Parathyroid adenoma (tissue), 2 donors: ENCODE results near the gene PITPNM1.

Experiments used
- H2AFZ ChIP-seq: fragments of 300-600 bp; sonication (generic); one replicate; pipeline ENCODE4 v1.7.0; 2017; ENCODE audit warnings: antibody characterized with exemption, mild to moderate bottlenecking
- H3K27ac ChIP-seq: fragments of 300-600 bp; sonication (generic); one replicate; pipeline ENCODE4 v1.7.0; 2017
- H3K27me3 ChIP-seq: fragments of 300-600 bp; sonication (generic); one replicate; pipeline ENCODE4 v1.7.0; 2017; ENCODE audit warnings: low read length; ENCODE audit not compliant: control insufficient read depth, insufficient read depth
- H3K36me3 ChIP-seq: fragments of 300-600 bp; sonication (generic); one replicate; pipeline ENCODE4 v1.7.0; 2017; ENCODE audit warnings: low read length; ENCODE audit not compliant: control insufficient read depth, insufficient read depth
- H3K4me1 ChIP-seq: fragments of 300-600 bp; sonication (generic); one replicate; pipeline ENCODE4 v1.7.0; 2017; ENCODE audit warnings: control low read depth
- H3K4me2 ChIP-seq: fragments of 300-600 bp; sonication (generic); one replicate; pipeline ENCODE4 v1.7.0; 2017; ENCODE audit warnings: low read length
- H3K4me3 ChIP-seq: fragments of 300-600 bp; sonication (generic); one replicate; pipeline ENCODE4 v1.7.0; 2017; ENCODE audit warnings: low read depth, low read length
- H3K79me2 ChIP-seq: fragments of 300-600 bp; sonication (generic); one replicate; pipeline ENCODE4 v1.7.0; 2017; ENCODE audit warnings: control low read depth
- H3K9ac ChIP-seq: fragments of 300-600 bp; sonication (generic); one replicate; pipeline ENCODE4 v1.7.0; 2017; ENCODE audit warnings: mild to moderate bottlenecking
- H3K9me3 ChIP-seq: fragments of 300-600 bp; sonication (generic); one replicate; pipeline ENCODE4 v1.7.0; 2017; ENCODE audit warnings: low read length; ENCODE audit not compliant: control insufficient read depth
- TF ChIP-seq, protein P1 (sequence below): fragments of 300-600 bp; sonication (generic); IDR thresholded peaks from one replicate; pipeline ENCODE4 v1.7.0; 2017; ENCODE audit warnings: antibody characterized with exemption, mild to moderate bottlenecking
- donor health status: primary hyperparathyroidism.

Gene PITPNM1

DNA sequence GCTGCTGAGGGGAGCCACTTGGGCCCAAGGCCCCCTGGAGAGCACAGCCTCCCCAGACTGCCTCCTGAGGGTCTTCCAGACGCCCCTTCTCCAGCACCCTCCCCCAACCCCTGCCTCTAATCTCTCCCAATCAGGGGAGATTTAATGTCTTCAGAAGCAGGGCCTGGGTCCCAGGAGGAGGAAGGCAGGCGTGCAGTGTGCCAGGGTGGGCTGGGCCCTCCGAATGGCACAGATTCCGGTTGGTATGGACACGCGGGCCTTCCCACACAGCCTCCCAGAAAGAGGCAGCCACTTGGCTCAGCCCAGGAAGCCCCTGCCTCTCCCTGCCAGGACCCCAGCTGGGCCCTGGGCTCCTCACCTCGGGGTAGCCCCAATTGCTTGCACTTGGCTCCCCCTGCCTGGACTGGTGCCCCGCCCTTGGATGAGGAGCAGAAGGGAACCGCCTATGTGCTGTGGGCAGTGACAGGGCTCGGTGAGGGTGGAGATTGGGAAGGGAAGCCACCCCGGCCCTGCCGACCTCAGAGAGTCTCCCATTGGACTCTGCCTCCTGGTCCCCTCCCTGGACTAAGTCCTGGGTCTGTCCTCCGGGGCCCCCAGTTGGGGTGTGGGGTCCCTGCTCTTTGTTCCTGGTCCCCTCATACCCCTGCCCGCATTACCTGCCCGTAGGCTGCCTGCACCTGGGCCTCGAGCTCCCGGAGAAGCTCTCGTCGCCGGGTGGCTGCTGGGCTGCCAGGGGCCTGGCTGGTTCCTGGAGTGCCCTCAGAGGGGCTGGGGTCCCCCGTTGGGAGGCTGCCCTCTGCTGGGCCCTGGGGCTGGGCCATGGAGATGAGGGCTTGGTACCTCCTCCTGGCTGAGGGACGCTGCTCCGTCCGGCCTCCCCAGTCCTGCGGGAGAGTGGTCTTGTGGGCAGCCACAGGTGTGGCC, 18.7 kb upstream of the PITPNM1 start:
- no peaks in the 10 kb centered on the region for H3K9me3 ChIP-seq
- H3K27ac ChIP-seq = no peak overlapping the region
- no peak overlapping the region for H2AFZ ChIP-seq
- no peak overlapping the region for H3K9ac ChIP-seq
- H3K4me1 ChIP-seq = no peaks in the 10 kb centered on the region
- no peaks in the 10 kb centered on the region for H3K27me3 ChIP-seq
- no peaks in the 10 kb centered on the region for H3K36me3 ChIP-seq
- no peak overlapping the region for H3K4me3 ChIP-seq
- H3K4me2 ChIP-seq = no peak overlapping the region
- no peaks in the 10 kb centered on the region for H3K79me2 ChIP-seq
- TF ChIP-seq, protein P1, sequence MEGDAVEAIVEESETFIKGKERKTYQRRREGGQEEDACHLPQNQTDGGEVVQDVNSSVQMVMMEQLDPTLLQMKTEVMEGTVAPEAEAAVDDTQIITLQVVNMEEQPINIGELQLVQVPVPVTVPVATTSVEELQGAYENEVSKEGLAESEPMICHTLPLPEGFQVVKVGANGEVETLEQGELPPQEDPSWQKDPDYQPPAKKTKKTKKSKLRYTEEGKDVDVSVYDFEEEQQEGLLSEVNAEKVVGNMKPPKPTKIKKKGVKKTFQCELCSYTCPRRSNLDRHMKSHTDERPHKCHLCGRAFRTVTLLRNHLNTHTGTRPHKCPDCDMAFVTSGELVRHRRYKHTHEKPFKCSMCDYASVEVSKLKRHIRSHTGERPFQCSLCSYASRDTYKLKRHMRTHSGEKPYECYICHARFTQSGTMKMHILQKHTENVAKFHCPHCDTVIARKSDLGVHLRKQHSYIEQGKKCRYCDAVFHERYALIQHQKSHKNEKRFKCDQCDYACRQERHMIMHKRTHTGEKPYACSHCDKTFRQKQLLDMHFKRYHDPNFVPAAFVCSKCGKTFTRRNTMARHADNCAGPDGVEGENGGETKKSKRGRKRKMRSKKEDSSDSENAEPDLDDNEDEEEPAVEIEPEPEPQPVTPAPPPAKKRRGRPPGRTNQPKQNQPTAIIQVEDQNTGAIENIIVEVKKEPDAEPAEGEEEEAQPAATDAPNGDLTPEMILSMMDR = no peak

DNA sequence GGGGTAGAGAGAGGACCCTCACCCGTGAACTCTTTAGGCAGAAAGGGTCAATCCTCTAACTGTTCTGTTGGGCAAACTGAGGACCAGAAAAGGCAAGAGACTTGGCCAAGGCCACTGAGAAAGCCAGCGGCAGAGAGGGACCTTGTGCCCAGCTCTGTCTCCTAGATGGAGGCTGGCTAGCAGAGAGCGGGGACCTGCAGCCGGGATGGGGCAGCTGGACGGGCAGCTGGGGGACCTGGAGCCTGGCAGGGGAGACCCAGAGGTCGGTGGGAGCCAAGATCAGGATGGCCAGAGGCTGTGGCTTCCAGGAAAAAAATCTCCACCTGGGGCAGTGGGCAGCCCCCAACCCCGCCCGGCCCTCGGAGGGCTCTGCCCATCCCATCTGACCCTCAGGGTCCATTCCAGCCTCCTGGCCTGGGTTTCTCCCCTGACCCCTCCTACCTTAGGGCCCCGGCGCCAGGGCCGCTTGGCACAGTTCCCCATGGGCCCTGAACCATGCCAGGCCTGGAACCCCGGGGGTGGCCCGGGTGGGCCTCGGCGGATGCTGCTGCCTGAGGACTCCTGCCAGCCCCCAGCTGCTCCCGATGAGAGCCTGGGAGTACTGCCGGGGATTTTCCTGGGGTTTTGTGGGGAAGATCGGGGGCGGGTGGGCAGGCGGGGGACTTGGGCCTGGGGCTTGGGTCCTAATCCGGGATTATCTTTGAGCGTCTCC, 17.8 kb upstream of the PITPNM1 start, which contains the start of gene CABP2:
CABP2 (minus strand) TSS at position 603 of the 712 bp plus-strand sequence; CDS start at position 483, 120 bp downstream.
- Histone ChIP-seq H2AFZ (no peak within 1 kb of the TSS), H3K4me2 (no peak within 1 kb of the TSS), H3K36me3 (no peaks in the 10 kb centered on the region), H3K27ac (no peak within 1 kb of the TSS), H3K4me1 (no peaks in the 10 kb centered on the region), H3K9me3 (no peaks in the 10 kb centered on the region), H3K9ac (no peak within 1 kb of the TSS), H3K27me3 (no peaks in the 10 kb centered on the region), H3K79me2 (no peaks in the 10 kb centered on the region), H3K4me3 (no peak within 1 kb of the TSS)
- TF ChIP-seq, protein P1 = no peak

DNA sequence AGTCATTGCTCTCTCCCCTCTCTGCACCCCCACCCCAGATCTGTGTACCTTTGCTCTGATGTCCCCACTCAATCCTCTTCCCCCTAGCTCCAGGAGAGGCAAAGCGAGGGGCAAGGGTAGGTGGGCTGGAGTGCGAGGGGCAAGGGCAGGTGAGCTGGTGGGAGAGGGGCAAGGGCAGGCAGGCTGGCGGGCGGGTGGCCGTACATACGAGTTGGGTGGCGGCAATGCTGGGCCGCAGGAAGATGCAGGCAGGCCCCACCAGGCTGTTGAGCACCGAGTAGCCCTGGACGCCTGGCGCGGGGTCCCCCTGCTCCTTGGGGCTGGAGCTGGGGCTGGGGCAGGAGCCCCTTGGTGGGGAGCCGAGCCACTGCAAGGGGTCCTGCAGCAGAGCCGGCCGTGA, 17.2 kb upstream of the PITPNM1 start:
- Histone ChIP-seq H3K79me2 (no peaks in the 10 kb centered on the region), H3K4me2 (no peak overlapping the region), H3K9ac (no peak overlapping the region), H3K36me3 (no peaks in the 10 kb centered on the region), H3K9me3 (no peaks in the 10 kb centered on the region), H2AFZ (no peak overlapping the region), H3K27ac (no peak overlapping the region), H3K4me1 (no peaks in the 10 kb centered on the region), H3K4me3 (no peak overlapping the region), H3K27me3 (no peaks in the 10 kb centered on the region)
- TF ChIP-seq, protein P1 = no peak

DNA sequence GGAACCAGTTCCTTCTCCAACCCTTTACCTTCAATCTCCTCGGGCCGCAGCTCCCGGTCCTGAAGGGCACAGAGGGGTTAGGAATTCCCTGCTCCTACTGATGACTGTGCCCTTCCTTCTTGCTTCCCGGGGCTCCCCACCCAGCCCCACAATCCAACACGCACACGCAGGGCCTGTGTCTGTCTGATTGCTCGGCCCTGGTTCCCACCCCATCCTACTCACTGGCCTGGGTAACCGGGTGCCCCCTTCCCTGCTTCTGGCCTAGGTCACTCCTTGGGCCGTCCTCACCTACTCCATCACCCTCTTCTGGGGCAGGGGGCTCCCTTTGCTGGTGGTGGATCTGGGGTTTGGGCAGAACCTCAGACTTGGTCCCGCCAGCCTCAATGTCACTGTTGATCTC, 16.8 kb upstream of the PITPNM1 start:
- Histone ChIP-seq H3K9ac (no peak overlapping the region), H3K27ac (no peak overlapping the region), H3K4me2 (no peak overlapping the region), H3K79me2 (no peaks in the 10 kb centered on the region), H3K4me1 (no peaks in the 10 kb centered on the region), H3K36me3 (no peaks in the 10 kb centered on the region), H2AFZ (no peak overlapping the region), H3K9me3 (no peaks in the 10 kb centered on the region), H3K27me3 (no peaks in the 10 kb centered on the region), H3K4me3 (no peak overlapping the region)
- TF ChIP-seq, protein P1 = no peak
